IPS-18c (cell line): ENCODE data around the gene CDC123.
"Not testable (repeated sequence)": the region's sequence is repeated elsewhere in the genome, so short reads cannot be mapped to it uniquely, and the experiment has no call there.

Experiments used
- H3K4me3 ChIP-seq: 2 replicates; pipeline ENCODE4 v1.7.0; 2013; ENCODE audit warnings: low read depth, mild to moderate bottlenecking, low read length, moderate library complexity; ENCODE audit not compliant: insufficient read depth
- H3K9me3 ChIP-seq: one replicate; pipeline ENCODE4 v1.6.1; 2013; ENCODE audit warnings: mild to moderate bottlenecking, low read length, moderate library complexity; ENCODE audit not compliant: control insufficient read depth, insufficient read depth

The CDC123 gene

DNA sequence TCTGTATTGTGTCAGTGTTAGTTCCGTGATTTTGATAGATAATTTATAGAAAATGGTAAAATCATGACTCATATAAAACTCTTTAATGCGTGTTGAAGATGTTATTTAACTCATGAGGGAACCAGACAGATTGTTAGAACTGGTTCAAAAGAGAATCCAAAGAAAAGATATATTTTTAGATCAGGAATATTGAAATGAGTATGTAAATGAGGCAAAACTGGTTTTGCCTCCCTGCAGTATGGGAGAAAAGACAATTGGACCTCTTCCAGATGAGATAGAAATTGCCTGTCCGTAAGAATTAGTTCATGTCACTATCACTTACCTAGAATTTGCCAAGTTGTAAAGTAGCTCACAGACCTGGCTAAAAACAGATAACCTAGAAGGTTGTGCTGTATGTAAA is 17.6 kb downstream of the CDC123 start:
- H3K9me3 ChIP-seq, result no peaks in the 10 kb centered on the region
- H3K4me3 ChIP-seq, result no peak overlapping the region

DNA sequence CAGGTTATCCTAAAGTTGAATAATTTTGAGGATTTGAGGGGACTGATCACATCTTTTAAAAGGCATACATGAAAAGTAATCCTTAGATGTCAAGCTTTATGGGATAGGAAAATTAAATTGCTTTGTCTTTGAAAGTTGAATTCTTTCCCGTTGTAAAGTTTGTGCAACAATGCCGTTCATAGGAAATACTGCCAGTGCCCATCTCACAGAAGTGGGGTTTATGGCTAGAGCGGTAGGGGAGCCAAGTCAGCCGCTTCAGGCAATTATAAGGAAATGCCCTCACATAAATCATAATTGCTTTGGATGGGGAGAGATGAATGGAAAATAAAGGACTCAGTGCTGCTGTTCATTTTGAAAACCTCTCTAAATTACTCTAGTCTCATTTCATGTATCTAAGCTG is 18.1 kb downstream of the CDC123 start:
- Histone ChIP-seq H3K9me3 (no peaks in the 10 kb centered on the region), H3K4me3 (no peak overlapping the region)

DNA sequence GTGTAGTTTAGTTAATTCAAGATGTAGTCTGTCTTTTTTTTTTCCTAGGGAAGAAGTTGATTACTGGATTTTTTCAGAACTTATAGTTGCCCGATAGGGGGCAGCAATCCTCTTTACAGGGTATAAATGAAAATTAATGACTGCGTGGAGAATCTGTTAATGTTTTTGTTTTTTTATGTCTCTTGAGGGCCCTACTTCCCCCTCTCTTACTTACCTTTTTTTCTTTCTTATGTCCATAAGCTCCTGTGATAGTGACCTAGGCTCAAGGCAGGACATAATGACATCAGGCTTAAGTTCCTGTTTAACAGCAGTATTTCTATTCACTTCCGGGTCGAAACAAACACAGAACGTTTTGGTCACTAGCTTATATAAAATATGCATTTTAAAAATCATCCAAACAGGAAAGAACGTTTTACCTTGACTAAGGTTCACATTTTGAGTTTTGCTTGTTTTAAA is 18.8 kb downstream of the CDC123 start:
- H3K4me3 ChIP-seq, result no peak overlapping the region

DNA sequence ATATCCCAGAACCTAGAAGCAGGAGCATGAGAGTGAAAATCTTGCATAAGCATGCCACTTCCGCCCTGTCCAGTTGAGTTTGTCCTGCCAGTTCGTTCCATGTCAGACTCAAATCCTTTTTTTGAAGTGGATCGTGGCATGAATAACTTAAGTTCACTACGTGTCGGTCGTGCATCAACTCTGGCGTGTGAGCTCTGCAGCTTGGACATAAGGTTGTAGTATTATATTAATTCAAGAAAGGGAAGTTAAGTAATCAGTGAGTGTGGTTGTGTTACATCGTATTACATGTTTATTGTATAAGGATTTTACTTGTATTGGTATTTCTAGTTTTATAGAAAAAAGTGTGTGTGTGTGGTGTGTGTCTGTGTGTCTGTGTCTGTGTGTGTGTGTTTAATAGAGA is 23.0 kb downstream of the CDC123 start:
- H3K4me3 ChIP-seq, result no peak overlapping the region
- no peaks in the 10 kb centered on the region for H3K9me3 ChIP-seq

More for the DNA sequence above, 18.8 kb downstream of the CDC123 start:
- no peaks in the 10 kb centered on the region for H3K9me3 ChIP-seq

DNA sequence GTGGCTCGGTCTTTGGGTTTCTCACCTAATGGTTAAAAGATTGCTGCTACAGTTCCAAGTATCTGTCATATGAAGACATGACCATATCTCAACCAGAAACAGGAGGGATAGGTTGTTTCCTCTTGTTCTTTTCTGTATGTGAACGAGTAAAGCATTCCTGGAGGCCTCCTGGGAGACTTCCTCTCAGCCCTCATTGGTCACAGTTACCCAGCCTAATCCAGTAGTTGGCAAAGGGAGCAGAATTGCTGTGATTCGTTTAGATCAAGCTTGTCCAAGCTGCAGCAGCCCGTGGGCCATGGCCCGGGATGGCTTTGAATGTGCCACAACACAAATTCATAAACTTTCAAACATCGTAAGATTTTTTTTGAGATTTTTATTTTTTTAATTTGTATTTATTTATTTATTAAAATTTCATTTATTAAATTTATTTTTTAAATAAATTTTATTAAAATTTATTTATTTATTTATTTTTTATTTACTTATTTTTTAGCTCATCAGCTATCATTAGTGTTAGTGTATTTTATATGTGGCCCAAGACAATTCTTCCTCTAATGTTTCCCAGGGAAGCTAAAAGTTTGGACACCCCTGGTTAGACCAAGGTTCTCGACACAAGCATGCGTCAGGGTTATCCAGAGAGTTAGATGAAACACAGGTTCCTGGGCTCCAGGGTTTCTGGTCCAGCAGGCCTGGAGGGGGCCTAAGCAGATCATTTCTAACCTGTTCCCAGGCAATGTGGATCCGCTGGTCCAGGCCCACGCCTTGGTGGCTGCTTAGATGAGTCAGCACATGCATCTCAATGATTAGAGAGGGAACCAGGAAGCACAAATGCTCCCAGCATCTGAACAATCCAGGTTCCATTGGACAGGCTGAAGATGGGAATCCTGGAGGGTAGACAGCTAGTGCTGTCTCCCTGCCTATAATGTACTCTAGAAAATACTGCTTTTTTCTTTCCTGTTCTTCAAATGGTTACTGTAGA is 25.6 kb downstream of the CDC123 start:
- Histone ChIP-seq H3K4me3 (no peak overlapping the region), H3K9me3 (peaks cover 4% of the 10 kb centered on the region)

DNA sequence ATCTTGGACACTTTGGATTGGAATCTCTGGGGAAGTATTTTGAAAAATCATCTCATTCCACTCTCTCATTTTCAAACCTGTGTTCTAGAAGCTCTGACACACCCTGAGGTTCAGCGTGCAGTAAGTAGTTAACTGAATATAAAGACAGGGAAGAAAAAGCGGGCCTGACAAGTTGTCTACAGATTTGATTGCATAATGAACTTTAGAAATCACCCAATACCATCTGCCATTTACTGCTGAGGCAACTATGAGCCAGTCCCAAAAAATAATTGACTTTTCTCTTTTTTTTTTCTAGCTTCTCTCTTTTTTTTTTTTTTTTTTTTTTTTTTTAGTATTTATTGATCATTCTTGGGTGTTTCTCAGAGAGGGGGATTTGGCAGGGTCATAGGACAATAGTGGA is 29.5 kb downstream of the CDC123 start:
- peaks cover 9% of the 10 kb centered on the region for H3K9me3 ChIP-seq
- no peak overlapping the region for H3K4me3 ChIP-seq

DNA sequence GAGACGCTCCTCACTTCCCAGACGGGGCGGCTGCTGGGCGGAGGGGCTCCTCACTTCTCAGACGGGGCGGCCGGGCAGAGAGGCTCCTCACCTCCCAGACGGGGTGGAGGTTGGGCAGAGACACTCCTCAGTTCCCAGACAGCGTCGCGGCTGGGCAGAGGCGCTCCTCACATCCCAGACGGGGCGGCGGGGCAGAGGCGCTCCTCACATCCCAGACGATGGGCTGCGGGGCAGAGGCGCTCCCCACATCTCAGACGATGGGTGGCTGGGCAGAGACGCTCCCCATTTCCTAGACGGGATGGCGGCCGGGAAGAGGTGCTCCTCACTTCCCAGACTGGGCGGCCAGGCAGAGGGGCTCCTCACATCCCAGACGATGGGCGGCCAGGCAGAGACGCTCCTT is 30.4 kb downstream of the CDC123 start:
- H3K4me3 ChIP-seq, H3K9me3 ChIP-seq: not testable (repeated sequence)

DNA sequence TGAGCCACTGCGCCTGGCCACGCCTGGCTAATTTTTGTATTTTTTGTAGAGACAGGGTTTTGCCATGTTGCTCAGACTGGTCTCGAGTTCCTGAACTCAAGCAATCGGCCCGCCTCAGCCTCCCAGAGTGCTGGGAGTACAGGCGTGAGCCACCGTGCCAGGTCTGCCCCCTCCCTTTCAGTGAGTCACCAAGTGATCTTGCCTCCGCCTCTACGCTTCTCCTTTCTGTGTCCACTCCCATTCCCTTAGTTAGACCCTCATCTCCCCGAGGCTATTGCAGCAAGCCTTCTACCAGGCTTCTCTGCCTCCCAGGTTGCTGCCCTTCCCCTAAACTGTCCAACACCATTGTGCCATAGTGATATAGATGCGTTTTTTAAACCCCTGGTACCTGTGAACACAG is 32.9 kb downstream of the CDC123 start:
- Histone ChIP-seq H3K4me3 (no peak overlapping the region), H3K9me3 (peaks cover 9% of the 10 kb centered on the region)

DNA sequence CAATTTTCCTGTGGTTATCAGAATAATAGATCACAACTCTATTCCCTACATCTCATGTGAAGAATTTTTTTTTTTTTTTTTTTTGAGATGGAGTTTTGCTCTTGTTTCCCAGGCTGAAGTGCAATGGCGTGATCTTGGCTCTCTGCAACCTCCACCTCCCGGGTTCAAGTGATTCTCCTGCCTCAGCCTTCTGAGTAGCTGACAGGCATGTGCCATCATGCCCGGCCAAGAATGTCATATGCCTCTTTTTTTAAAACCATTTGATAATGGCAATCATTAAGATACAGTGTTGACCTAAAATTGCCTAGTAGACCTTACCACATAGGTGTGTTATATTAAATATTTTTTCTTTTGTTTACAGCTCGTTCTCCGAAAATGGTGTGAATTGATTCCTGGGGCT is 38.7 kb downstream of the CDC123 start:
- not testable (repeated sequence) for H3K9me3 ChIP-seq, H3K4me3 ChIP-seq

DNA sequence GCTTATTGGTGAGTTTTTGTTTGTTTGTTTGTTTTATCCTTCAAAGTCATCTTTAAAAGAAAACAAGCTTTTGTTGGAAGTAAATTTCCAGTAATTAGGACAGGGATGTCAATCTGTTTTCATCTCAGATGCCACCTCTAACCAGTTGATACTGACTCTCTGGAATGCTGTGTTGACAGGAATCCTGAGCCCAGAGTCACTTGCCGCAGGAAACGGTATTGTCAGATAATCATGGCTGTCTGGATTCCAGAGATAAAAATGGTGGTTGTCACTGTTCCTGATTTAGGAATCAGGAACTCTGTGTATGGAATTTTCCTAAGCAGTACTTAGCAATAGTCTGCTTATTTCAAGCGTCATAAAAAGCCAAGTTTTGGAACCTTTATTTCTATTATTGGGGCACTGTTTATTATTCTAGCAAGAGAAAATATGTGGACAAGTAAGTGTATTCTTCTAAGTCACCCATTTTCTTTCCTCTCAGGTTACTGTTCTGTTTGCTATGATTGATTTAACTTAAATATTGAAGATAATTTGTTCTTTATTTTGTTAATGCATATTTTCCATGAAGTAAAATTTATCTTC is 39.2 kb downstream of the CDC123 start:
- no peaks in the 10 kb centered on the region for H3K9me3 ChIP-seq
- H3K4me3 ChIP-seq, result no peak overlapping the region

DNA sequence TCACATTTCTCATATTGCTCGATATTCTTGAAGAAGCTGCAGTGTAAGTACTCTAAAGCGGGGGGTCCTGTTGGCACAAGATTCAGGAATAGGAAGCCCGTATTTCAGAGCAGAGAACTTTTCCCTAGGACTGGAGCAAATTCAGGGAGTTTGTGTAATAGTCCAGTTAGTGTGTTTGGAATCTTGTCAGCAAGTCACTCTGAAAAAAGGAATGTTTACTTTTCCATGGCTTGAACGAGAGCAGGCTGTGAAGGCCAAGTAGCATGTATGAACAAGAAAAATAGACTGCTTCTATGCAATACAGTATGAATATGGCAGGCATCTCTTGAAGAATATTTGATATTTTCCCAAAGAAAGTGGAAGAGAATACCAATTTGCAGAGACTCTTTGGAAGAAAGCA is 39.8 kb downstream of the CDC123 start:
- Histone ChIP-seq H3K4me3 (no peak overlapping the region), H3K9me3 (no peaks in the 10 kb centered on the region)

DNA sequence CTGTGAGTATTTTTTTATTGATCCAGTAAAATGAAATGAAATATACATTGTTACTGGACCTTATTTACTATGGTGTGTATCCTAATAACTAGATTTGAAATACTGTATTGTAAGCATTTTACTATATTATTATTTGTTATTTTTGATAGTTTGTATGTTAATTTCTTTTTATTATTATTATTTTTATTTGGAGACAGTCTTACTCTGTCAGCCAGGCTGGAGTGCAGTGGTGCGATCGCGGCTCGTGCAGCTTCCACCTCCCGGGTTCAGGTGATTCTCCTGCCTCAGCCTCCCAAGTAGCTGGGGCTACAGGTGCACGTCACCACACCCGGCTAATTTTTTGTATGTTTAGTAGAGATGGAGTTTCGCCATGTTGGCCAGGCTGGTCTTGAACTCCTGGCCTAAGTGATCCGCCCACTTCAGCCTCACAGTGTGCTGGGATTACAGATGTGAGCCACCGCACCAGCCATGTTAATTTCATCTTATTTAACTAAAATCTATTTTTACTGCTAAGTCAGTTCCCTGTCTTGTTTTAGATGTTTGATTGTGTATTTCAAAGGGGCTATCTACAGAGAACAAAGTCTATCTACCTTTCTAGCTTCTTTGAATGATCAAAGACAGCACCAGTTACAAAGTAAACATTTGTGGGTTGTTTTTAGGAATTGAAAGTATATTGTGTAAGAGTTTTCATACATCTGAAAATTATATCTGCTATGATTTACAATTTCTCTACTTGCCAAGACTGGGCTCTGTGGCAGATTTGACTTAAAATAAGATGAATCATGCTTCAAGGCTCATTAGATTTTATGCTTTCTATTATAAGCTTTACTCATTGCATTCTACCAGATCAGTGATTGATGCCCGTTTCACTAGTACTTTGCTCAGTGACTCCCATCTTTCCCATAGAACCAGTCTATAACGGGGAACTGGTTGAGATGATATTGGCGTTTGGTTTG is 41.6 kb downstream of the CDC123 start:
- Histone ChIP-seq H3K9me3 (no peaks in the 10 kb centered on the region), H3K4me3 (no peak overlapping the region)

DNA sequence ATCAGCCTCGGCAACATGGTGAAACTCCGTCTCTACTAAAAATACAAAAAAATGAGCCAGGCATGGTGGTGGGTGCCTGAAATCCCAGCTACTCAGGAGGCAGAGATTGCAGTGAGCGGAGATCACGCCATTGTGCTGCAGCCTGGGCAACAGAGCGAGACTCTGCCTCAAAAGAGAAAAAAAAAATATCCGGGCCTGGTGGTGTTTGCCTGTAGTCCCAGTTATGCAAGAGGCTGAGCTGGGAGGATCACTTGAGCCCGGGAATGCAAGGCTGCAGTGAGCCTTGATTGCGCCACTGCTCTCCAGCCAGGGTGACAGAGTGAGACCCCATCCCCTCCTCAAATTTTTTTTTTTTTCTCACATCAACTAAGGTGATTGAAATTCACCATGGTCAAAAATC is 42.8 kb downstream of the CDC123 start:
- Histone ChIP-seq H3K9me3 (peaks cover 2% of the 10 kb centered on the region), H3K4me3 (no peak overlapping the region)

DNA sequence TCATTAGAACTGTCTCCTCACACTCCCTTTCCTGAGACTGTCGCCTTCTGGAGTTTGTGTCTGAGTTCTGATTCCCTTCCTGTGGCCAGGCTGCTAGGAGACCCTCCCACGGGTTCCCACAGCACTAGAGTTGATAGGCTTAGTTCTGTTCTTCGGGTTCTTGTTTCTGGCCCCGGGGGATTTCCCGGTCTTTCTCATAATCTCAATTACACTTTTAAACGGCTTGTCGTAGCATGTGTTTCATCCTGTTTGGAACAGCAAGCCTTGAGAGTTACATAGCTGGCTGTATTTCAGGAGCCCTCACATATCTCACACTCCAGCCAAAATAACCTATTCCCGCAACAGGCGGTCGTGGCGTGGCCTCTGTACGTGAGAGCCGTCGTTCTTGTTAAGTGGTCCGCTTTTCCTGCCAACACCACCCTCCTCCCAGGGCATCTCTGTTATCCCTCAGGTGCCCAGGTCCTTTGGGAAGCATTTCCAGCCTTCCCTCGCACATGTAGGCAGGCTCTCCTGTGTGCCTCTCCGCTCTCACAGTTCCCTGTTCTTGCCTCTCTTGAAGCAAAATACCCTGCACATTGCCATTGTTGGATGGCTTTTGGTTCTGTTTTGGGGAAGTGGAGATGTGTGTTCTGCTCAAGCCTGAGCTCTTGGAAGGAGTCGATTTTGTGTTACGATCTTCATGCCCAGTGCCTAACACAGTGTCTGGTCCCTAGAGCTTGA is 46.0 kb downstream of the CDC123 start:
- peaks cover 2% of the 10 kb centered on the region for H3K9me3 ChIP-seq
- no peak overlapping the region for H3K4me3 ChIP-seq

DNA sequence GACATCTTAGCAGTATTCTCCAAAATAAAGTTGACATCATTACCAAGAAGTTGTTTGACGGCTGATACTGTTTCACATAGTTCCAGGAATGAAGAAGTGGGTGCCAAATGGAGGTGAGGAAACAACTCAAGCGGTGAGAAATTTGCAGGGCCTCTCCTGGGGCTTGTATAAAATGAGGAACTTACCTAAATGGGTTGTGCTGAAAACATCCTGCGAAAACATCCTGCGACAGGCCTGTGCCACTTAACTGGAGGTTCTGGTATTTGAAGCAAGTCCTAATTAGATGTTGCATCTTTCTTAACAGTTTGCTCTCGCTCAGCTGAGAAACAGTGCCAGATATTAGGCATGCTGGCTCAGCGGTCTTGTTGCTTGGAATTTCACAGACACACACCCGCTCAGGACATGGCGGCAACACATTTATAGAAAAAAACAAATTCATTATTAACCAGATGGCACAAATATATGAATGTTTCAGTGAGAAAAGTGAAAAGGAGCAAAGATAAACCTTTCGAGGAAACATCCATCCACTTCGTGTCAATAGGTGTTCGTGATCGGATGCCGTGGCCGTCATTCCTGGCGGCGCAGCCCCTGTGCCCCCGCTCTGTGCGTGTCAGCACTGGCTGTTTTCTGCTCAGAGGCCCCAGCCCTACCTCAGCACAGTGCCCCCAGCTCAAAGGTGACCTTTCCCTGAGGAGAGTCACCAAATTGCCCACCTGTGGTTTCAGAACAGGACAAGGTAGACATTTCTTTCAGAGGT is 48.1 kb downstream of the CDC123 start:
- Histone ChIP-seq H3K4me3 (no peak overlapping the region), H3K9me3 (peaks cover 2% of the 10 kb centered on the region)

DNA sequence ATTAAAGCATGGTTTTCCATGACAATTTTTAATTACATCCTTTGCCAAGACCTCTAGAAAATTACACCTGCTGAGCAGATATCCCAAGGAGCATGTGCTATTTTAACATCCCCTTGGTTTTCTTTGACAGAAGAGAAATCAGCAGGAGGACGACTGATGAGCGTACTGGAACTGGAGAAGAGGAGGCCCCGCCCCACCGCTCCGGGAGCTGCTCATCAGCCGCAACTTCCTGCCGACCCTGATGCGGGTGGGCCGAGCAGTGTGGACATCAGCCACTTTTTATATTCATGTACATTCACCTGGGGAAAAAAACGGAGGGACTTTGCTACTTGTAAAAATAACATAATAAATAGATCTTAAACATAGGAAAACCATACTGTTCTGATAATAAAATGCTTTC is 54.2 kb downstream of the CDC123 start:
- Histone ChIP-seq H3K9me3 (no peaks in the 10 kb centered on the region), H3K4me3 (no peak overlapping the region)
